HG02610 (cell line): Measurements from ENCODE around the gene LZTS3.
"Not testable (repeated sequence)": the region's sequence is repeated elsewhere in the genome, so short reads cannot be mapped to it uniquely, and the experiment has no call there.

Source experiments
- ATAC-seq: cut with Tn5 transposase; IDR thresholded peaks from one replicate; pipeline ENCODE4 v1.9.1; 2021; ENCODE audit warnings: mild to moderate bottlenecking, moderate library complexity; ENCODE audit not compliant: unreplicated experiment

The LZTS3 gene

DNA sequence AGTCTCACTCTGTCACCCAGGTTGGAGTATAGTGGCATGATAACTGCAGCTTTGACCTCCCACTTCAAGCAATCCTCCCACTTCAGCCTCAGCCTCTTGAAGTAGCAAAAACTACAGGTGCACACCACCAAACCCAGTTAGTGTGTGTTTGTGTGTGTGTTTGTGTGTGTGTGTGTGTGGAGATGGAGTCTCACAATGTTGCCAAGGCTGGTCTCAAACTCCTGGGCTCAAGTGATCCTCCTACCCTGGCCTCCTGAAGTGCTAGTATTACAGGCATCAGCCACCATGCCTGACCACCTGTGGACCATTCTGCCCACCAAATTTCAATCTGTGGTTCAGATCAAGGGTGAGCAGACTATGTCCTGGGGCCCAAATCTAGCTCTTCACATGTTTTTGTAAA, 22.4 kb downstream of the LZTS3 start:
- ATAC-seq, result no peak

DNA sequence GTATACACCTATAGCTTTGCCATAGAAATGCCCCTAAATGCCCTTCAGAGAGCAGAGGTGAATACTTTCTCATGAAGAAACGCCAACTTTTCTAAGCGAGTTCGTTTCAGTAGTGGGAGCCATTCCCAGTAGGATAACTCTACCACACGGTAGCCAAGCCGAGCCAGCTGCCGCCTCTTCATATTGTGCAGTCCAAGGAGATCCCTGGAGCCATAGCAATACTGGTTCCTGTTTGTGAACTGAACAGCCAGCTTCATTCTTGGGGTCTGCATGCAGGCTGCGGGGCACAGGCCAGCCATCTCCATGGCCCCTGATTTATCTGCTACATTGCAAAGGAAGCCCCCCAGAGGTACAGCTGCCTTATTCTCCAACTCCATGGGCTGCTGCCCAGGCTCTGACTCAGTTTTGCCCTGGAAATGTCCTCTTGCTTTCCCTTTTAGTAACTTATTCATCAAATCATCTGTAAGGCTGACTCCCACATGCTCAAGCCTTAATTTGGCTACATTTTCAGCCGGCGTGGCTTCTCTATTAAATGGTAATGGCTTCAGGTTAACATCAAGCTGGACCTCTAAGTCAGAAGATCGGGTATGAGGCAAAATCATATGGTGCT, 26.5 kb downstream of the LZTS3 start:
- ATAC-seq, result no peak

DNA sequence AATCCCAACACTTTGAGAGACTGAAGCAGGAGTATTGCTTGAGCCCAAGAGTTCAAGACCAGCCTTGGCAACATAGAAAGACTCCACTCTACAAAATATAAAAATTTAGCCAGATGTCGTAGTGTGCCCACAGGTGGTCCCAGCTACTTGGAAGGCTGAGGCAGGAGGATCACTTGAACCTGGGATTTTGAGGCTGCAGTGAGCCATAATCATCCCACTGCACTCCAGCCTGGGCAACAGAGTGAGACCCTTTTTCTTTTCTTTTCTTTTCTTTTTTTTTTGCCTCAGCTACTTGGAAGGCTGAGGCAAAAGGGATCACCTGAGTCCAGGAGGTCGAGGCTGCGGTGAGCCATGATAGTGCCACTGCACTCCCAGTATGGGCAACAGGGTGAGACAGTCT, 31.6 kb downstream of the LZTS3 start:
- no peak for ATAC-seq

DNA sequence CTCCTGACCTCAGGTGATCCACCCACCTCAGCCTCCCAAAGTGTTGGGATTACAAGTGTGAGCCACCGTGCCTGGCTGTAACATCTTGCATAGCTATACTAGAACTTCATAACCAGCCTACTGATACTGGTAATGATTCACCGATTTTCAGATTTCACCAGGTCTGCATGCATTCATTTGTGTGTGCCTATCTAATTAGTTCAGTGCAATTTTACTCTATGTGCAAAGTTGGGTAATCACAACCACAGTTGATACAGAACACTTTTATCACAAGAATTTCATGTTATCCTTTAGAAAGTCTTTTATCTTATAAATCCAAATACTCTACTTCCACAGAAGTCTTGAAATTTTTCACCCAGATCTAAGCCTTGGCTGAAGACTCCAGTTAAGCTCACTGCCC, 35.9 kb downstream of the LZTS3 start:
- no peak for ATAC-seq

DNA sequence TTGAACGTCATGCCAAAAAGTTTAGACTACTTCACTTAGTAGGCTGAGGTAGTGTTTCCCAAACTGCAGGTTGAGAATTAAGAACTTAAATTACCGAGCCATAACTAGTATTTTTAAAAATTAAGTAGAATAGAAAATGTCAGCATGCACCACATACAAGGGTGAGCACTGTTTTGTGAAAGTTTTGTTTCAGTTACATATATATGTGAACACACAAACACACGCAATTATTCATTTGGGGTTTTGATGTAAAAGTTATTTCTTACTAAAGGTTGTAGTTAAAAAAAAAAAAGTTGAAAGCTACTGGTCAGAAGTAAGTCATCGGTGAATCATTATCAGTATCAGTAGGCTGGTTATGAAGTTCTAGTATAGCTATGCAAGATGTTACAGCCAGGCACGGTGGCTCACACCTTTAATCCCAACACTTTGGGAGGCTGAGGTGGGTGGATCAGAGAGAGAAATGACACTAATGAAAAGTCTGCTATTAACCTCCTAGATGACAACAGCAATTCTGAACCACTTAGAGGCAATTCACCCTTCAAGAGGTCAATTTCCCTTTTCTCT, 37.8 kb downstream of the LZTS3 start:
- no peak for ATAC-seq

DNA sequence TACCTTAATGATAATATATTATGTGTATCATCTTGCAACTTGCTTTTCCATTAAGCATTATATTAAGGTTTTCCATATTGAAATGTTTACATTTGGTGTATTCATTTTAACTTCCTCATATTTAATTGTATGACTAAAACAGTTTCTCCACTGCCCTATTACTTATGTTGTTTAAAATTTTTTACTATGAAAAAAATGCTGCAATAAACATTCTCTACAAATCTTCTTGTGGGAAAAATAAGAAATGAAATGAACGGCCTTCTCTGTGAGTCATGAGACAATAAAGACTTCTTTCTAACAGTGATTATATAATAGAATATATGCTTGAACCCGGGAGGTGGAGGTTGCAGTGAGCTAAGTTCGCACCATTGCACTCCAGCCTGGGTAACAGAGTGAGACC, 39.2 kb downstream of the LZTS3 start:
- no peak for ATAC-seq

DNA sequence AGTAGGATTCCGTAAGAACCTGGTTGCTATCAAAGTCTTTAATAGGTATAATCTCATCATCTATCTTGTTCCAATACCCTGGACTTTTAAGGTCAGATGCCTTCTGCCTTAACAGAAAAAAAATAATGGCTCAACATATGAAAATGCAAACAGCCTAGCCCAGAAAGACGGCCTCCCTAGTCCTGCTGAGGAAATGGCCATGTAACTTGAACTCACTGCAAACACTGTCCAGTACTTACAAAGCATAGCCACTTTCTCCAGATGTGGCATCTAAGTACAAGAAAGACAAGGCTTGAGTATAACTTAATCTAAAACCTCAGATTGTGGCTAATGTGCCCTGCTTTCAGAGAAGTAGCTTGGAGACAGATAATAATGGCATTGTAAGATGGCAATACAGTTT, 40.2 kb downstream of the LZTS3 start:
- ATAC-seq, result no peak

DNA sequence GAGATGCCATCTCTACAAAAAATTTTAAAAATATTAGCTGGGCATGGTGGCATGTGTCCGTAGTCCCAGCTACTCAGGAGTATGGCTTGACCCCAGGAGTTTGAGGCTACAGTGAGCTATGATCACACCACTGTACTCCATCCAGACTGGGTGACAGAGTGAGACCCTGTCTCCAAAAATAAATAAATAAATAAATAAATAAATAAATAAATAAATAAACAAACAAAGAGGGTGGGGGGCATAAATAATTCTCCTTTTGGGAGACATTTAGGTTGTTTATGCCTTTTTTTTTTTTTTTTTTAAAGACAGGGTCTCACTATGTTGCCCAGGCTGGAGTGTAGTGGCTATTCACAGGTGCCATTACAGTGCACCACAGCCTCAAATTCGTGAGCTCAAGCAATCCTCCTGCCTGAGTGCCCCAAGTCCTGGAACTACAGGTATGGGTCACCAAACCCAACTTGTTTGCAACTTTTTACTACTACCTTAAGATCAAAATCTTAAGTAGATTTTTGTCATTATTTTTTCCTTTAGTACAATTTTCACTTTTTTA, 43.2 kb downstream of the LZTS3 start:
- ATAC-seq, result no peak

DNA sequence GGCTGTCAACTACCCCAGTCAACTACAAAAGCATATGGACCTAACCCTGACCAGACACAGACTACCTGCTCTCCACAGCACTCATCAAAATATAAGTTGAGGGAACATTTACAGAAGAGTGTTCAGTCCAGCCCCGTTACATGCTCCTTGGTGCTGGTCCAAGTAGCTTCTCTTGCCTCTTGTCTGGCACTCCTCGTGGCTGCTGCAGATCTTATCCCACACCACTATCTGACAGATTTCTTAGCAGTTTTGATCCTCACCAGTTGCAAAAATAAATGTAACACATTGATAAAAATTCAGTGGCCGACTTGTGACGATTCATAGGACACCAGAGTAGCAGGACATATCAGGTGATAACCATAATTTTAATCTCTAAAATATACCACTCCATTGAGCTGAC, 44.3 kb downstream of the LZTS3 start:
- ATAC-seq, result no peak

DNA sequence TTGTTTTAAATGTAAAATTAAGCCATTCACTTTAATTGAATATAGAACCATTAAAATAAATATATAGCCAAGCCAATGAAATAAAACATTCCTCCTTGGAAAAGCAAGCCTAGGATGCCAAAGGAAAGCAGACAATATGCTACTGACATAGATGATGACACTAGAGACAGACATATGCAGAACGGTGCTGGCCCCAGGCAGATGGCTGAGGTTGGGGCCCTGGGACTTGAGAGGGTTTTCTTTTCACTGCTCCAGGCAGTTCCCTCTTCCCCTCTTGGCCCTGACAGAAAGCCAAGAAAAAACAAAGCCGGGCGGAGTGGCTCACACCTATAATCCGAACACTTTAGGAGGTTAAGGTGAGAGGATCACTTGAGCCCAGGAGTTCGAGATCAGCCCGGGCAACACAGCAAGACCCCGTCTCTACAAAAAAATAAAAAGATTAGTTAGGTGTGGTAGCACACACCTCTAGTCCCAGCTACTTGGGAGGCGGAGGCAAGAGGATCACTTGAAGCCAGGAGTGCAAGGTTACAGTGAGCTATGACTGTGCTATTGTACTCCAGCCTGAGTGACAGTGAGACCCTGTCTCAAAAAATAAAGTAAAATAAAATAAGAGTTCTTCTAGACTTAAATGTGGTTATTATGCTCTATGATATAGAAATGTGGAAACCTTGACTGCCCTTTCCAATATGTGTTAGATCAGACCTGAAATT, 44.9 kb downstream of the LZTS3 start:
- ATAC-seq, result no peak

DNA sequence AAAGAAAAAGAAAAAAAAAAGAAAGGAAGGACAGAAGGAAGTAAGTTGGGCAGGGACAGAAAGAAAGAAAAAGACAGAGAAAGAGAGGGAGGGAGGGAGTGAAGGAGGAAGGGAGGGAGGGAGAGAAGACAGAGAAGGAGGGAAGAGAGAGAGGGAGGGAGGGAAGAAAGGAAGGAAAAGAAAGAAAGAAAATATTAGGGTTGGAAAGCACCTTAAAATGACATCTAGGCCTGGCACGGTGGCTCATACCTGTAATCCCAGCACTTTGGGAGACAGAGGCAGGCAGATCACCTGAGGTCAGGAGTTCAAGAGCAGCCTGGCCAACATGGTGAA, 46.9 kb downstream of the LZTS3 start:
- no peak for ATAC-seq

DNA sequence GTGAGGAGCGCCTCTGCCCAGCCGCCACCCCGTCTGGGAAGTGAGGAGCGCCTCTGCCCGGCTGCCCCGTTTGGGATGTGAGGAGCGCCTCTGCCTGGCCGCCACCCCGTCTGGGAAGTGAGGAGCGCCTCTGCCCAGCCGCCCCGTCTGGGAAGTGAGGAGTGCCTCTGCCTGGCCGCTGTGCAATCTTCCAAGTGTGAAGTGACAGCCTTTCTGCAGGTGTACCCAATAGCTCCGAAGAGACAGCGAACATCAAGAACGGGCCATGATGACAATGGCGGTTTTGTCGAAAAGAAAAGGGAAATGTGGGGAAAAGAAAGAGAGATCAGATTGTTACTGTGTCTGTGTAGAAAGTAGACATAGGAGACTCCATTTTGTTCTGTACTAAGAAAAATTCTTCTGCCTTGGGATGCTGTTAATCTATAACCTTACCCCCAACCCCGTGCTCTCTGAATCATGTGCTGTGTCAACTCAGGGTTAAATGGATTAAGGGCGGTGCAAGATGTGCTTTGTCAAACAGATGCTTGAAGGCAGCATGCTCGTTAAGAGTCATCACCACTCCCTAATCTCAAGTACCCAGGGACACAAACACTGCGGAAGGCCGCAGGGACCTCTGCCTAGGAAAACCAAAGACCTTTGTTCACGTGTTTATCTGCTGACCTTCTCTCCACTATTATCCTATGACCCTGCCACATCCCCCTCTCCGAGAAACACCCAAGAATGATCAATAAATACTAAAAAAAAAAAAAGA, 47.4 kb downstream of the LZTS3 start:
- not testable (repeated sequence) for ATAC-seq

DNA sequence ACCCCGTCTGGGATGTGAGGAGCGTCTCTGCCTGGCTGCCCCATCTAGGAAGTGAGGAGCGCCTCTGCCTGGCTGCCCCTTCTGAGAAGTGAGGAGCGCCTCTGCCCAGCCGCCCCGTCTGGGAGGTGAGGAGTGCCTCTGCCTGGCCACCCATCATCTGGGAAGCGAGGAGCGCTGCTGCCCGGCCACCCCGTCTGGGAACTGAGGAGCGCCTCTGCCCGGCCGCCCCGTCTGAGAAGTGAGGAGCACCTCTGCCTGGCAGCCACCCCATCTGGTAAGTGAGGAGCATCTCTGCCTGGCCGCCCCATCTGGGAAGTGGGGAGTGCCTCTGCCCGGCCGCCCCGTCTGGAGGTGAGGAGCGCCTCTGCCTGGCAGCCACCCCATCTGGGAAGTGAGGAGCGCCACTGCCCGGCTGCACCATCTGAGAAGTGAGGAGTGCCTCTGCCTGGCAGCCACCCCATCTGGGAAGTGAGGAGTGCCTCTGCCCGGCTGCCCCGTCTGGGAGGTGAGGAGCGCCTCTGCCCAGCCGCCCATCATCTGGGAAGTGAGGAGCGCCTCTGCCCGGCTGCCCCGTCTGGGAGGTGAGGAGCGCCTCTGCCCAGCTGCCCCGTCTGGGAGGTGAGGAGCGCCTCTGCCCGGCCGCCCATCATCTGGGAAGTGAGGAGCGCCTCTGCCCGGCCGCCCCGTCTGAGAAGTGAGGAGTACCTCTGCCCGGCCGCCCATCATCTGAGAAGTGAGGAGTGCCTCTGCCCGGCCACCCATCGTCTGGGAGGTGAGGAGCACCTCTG, 48.4 kb downstream of the LZTS3 start:
- ATAC-seq, result not testable (repeated sequence)

DNA sequence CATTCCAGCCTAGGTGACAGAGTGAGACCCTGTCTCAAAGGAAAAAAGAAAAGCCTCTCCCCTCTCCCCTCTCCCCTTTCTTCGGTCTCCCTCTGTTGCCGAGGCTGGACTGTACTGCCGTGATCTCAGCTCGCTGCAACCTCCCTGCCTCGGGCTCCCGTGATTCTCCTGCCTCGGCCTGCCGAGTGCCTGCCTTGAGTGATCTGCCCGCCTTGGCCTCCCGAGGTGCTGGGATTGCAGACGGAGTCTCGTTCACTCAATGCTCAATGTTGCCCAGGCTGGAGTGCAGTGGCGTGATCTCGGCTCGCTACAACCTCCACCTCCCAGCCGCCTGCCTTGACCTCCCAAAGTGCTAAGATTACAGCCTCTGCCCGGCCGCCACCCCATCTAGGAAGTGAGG, 49.2 kb downstream of the LZTS3 start:
- ATAC-seq, result not testable (repeated sequence)

DNA sequence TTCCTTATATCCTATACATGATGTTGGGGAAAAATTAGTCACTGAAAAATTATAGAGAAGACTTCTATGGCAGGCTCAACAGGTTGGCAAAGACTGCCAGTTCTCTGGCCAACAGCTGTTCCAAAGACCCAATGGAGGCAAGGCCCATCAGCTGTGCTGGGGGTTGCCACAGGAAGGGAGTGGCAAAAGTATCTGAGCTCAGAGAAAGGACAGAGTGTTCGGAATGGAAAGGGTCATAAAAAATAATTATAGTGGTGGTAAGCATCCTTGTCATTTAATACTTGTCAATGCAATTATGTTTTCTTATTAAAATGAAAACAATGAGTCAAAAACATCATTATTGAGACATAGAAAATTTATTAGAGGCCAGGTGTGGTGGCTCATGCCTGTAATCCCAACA, 49.8 kb downstream of the LZTS3 start:
- ATAC-seq, result no peak

DNA sequence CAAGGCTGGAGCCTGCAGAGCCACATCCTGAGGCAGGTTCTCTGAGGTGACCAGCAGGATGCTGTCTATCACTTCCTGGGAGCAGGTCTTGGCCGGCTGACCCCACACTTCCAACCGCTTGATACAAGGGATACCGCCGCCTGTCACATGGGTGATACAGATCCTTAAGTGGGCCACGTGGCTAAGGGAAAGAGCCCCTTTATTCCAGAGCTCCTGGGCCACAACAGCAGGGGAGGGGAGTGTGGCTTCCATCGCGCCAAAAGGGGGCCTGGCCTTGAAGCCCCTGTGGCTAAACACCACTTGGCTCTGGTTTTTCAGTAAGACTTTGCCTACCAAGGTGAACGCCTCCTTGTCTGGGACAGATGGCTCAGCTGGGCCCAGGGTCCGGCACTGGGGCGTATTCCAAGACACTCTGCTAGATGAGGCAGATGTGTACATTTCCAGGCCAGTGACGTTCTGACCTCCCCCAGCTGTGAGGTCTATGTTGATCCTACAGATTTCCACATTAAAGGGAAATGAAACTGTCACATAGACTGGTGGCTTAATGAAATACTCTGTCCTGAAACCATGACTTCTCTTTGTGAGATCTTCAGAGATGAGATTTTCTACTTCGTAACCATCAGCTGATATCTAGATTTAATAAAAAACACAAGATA, 51.3 kb downstream of the LZTS3 start:
- no peak for ATAC-seq

DNA sequence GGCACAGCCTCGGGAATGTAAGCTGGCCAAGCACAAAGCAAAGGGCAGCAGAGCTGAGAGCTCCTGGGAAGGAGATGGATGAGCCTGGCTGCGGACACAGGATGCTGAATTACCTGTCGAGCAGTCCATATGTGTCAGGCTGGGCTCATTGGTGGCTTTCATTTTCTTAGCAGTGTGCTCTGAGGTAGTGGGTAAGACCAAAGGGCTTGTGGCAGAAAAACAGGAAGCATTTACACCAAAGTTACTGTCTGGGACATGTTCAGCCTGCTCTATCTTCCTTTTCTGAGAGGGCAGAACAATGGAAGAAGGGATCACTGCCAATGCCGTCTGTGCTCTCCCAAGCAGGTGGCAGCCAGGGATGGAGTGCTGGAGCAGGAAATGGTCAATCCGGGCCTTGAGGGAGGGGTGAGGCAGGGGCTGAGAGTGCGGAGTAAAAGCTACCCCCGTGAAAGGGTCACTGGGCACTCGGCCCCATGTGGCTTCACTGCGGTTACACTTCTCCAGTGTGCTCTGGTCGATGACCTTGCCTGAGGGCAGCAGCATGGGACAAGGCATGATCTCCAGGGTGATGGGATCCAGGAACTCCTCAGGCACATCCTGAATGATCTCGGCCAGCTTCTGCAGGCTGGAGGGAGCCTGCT, 52.0 kb downstream of the LZTS3 start:
- no peak for ATAC-seq

DNA sequence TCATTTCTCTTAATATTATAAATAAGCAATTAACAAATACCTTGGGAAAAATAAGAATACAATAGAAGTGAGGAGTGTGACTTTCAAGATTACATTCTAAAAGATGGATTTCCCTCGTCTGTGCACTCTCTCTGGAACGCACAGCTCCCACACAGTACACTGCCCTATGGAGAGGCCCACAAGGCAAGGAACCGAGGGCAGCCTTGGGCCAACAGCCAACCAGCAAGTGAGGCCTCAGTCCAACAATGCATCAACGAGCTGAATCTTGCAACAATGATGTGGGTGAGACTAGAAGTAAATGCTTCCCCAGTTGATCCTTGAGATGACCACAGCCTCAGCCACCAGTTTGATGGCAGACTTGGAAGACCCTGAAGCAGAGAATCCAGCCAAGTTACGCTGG, 54.3 kb downstream of the LZTS3 start:
- ATAC-seq, result no peak

DNA sequence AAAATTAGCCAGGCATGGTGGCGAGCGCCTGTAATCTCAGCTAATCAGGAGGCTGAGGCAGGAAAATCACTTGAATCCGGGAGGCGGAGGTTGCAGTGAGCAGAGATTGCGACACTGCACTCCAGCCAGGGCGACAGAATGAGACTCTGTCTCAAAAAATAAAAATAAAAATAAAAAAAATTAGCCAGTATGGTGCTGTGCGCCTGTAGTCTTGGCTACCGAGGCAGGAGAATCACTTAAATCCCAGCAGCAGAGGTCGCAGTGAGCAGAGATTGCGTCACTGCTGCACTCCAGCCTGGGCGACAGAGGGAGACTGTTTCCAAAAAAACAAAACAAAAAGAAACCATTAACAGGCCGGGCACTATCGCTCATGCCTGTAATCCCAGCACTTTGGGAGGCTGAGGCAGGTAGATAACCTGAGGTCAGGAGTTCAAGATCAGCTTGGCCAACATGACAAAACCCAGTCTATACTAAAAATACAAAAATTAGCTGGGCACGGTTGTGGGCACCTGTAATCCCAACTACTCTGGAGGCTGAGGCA, 55.4 kb downstream of the LZTS3 start:
- not testable (repeated sequence) for ATAC-seq

DNA sequence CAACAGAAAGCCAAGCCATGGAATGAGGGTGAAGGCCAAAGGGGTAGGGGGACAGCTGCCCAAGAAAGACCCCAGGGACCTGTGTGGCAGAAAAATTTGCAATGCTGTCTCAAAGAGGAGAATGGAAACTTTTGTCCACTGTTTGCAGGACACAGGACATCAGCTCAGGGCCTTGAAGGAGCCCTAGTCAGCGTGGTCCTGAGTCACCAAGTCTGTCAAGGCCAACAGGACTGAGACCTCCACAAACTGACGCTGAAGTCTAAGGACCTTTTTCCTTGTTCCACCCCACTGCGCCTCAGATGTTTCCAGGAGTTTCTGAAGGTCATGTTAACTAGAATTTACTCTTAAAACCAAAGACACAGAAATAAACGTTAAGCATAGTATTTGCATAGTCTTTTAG, 57.0 kb downstream of the LZTS3 start:
- no peak for ATAC-seq
